Fibroblast of villous mesenchyme (primary cell): ENCODE results near the gene AASDH. TPM values are rescaled to one million over a fixed set of nuclear protein-coding genes. Genes with fewer than 3 reads are reported as not detected.
A peak's percentile ranks its signal among the peaks of the same experiment; 100 is the strongest.

Experiments used
- DNase-seq: peaks from one replicate; pipeline ENCODE4 v3.0.0-alpha.2; 2010; ENCODE audit warnings: low read depth
- H3K4me3 ChIP-seq: 2 replicates; pipeline ENCODE4 v1.5.1; 2011; ENCODE audit warnings: low read depth, mild to moderate bottlenecking, low read length
- CTCF ChIP-seq: IDR thresholded peaks from 2 replicates; pipeline ENCODE4 v1.5.1; 2012; ENCODE audit warnings: low read depth, mild to moderate bottlenecking, low read length; ENCODE audit not compliant: insufficient read depth
- total RNA-seq: library from RNA; depleted of rRNA; stranded (reverse); fragments of >200 nt; gene quantifications from 2 replicates; pipeline ENCODE4 v1.2.3, GENCODE V29; 2012

AASDH gene
- total RNA-seq, 1 donor = 25.5 TPM

GRCh38 chr4:56414135-56414670 is 26.9 kb upstream of the AASDH start:
- TF ChIP-seq CTCF = no peak
- peak; percentile 25 for DNase-seq
- H3K4me3 ChIP-seq = peak overlapping the region; percentile 19

- peak; percentile 96 for DNase-seq
- peak overlapping the region; percentile 41 for H3K4me3 ChIP-seq
- TF ChIP-seq CTCF = no peak
These were observed 23.2 kb upstream of the AASDH start for GRCh38 chr4:56410247-56411062.

- no peak for DNase-seq
- no peak for TF ChIP-seq CTCF
- H3K4me3 ChIP-seq = no peak overlapping the region
These were observed 22.3 kb upstream of the AASDH start for GRCh38 chr4:56409511-56410090.

GRCh38 chr4:56408978-56409377 is 21.7 kb upstream of the AASDH start:
- TF ChIP-seq CTCF = no peak
- DNase-seq = no peak
- H3K4me3 ChIP-seq = no peak overlapping the region

GRCh38 chr4:56406151-56406550 is 18.9 kb upstream of the AASDH start:
- H3K4me3 ChIP-seq = no peak overlapping the region
- DNase-seq = no peak
- no peak for TF ChIP-seq CTCF

GRCh38 chr4:56405016-56405415 is 17.7 kb upstream of the AASDH start:
- no peak for DNase-seq
- no peak for TF ChIP-seq CTCF
- H3K4me3 ChIP-seq = no peak overlapping the region

- DNase-seq = no peak
- no peak overlapping the region for H3K4me3 ChIP-seq
- TF ChIP-seq CTCF = no peak
These were observed 13.3 kb upstream of the AASDH start for GRCh38 chr4:56400560-56400959.
